ENCODE results near the gene CDH13. TPM values are rescaled to one million over a fixed set of nuclear protein-coding genes. Genes with fewer than 3 reads are reported as not detected.

Gene CDH13
- total RNA-seq, 1 donor: under 0.01 TPM

DNA sequence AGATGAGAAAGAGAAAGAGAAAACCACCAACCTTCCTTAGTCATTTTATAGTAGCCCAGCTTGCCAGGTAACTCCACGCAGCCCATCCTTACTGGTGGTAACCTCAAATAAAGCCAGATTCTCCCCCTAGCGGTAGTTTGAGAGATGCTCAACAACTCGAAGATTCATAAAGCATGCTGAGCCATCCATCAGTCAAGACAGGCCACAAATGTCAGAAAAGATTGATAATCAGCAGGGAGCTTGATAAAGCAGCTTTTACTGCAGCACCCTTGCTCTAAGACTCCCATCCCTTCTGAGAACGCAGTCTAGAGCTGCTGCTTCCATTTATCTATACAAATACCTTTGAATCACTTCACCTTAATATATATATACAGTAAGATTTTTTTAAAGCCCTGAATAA lies 729.5 kb downstream of the CDH13 start:
- DNase-seq (ENCODE audit: low read depth in 2 of 3, low spot score in 2 of 3): peak in 2 of 3 donors; percentile 20 to 37

GRCh38 chr16:83356986-83357385 lies 730.2 kb downstream of the CDH13 start:
- DNase-seq (ENCODE audit: low read depth in 2 of 3, low spot score in 2 of 3): no peak

DNA sequence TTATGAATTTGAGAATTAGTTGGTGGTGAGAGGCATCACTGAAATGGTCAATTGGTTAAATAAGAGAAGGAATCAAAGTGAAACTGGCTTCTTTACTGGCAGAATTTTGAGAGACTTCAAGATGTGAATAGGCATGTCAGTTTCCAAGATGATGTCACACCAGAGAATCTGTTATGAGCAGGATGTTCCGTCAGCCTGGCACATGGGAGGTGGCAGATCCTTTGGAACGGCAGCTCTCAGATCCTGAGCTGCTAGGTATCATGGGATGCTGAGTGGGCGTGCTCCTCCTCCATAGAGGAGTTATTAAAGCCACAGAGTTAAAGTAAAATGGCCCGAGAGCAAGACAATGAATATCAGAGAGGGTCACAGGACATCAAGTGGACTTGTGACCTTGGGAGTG lies 736.8 kb downstream of the CDH13 start:
- no peak for DNase-seq (ENCODE audit: low read depth in 2 of 3, low spot score in 2 of 3)

DNA sequence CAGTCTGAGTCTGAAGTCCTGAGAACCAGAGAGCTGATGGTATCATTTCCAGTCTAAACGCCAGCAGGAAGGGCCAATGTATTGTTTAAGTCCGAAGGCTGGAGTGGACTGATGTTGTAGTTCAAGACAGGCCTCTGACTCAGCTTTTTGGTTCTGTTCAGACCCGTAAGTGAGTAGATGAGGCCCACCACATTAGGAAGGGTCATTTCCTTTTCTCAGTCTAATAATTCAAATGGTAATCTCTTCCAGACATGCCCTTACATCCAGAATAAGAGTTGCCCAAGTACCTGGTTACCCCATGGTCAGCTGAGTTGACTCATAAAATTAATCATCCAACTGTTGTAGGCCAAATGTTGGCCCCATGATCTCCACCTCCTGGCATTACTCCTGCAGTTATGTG lies 738.4 kb downstream of the CDH13 start:
- DNase-seq (ENCODE audit: low read depth in 2 of 3, low spot score in 2 of 3): no peak

GRCh38 chr16:83366228-83366627 lies 739.5 kb downstream of the CDH13 start:
- DNase-seq (ENCODE audit: low read depth in 2 of 3, low spot score in 2 of 3): no peak

DNA sequence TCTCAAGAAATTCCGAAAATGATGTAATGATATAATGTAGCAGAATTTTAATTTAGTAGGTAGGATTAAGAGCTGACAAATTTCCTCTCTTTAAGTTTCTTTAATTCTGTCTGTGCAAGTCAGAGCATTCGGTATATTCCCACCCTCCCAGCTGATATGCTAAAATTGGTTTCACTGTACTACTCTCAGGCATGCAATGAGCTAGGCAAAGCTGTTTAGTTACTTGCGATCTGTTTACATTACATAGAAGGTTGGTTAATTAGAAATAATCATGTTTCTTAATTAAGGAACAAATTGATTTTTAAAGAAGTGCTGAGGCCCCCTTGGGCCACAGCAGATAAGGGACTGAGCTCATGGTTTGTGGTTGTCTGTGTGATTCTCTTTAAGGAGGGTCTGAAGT lies 748.2 kb downstream of the CDH13 start:
- DNase-seq (ENCODE audit: low read depth in 2 of 3, low spot score in 2 of 3): no peak

DNA sequence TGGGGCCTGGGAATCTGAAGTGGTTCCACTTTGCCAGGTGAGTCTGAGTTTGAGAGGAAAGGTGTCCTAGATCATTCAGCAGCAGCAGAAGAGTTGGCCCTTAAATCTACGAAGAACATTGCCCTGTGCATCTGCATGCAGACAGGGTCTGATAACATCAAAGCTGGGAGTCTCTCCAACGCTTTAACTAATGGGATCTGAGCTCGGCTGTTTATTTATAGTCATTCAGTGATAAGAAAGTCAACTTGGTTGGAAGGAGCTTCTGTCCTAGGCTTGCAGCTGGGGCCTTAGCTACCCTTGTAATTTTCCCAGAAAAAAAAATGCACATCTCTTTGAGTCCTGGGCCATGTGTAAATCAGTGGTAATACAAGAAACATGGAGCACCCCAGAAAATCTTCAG lies 763.0 kb downstream of the CDH13 start:
- no peak for DNase-seq (ENCODE audit: low read depth in 2 of 3, low spot score in 2 of 3)

DNA sequence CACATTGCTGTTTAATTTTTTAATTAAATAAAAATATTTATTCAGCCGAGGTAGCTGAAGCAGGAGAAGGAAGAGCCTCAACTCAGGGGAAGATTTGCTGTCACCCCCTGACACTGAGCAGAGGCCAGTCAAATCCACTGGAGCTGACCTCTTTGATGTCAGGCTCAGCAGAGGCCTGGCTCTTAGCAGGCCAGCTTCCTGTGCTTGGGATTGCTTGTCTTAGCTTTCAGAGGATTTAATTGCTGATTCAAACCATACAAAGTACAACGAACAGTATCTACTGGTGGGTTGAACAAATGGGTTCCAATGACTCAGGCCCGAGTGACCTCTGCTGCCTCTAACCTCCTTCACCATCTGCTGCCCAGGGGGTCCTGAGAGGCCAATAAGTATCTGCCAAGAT lies 764.0 kb downstream of the CDH13 start:
- no peak for DNase-seq (ENCODE audit: low read depth in 2 of 3, low spot score in 2 of 3)

DNA sequence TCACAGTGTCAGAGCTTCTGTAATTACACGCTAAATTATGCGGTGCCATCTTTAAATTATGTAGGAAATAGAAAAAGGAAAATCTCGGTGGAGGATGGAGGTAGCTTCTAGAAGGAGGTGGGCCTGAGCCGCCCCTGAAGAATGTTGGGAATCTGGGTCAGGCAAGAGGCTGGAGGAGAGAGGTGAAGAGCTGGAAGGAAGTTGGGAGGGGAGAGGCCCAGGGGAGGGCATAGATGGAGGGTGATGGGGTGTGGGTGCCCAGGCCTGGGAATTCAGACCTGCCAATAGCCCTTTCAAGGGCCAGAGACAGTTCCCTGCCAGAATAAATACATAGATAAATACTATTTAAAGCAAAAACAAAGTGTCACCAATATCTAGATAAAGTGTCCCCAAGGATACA lies 766.0 kb downstream of the CDH13 start:
- no peak for DNase-seq (ENCODE audit: low read depth in 2 of 3, low spot score in 2 of 3)

- no peak for DNase-seq (ENCODE audit: low read depth in 2 of 3, low spot score in 2 of 3)
Measured at GRCh38 chr16:83393196-83393981, 766.6 kb downstream of the CDH13 start.

GRCh38 chr16:83397601-83398291 lies 771.0 kb downstream of the CDH13 start:
- DNase-seq (ENCODE audit: low read depth in 2 of 3, low spot score in 2 of 3): no peak

DNA sequence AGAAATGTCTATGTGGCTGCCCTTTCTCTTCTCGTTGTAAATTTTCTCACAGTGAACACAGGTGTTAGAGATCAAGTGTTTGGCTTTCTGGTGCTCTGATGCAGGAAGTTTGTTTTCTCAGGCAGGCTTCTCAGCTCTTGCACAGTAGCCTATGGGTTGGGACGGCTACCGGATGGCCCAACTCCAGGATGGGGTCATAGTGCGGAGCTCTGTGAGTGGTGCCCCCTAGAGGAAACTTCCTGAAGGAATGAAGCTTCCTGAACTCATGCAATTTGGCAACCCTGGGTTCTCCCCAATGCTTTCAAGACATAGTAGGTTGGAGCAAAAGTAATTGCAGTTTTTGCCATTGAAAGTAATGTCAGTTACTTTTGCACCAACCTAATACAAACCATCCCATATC lies 773.5 kb downstream of the CDH13 start:
- no peak for DNase-seq (ENCODE audit: low read depth in 2 of 3, low spot score in 2 of 3)

DNA sequence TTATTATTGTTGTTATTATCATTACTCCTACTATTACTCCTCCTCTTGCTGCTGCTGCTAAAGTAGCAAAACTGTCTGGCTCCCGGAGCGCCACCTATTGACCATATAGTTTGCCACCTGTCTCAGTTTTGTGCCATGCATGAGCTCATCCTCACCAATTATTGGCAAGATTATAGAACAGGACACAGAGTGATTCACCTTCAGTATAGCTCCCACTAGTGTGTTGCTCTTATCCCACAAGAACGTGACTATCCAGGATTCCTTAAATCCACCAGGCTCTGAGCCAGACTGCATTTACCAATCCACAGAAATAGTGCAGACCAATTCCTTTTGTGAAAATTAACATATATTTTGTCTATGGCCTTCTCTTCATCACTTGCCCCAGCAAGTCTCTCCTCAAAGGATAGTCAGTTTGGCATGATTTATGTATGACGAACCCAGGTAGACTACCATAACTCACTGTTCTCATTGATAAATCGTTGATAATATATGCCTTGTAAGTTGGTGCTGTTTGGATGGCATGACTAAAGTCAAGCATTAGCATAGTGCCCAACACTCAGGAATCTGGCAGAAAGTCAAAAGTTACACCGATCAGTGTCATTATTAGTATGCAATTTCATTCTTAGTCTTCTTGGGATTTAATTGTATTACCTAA lies 775.5 kb downstream of the CDH13 start:
- no peak for DNase-seq (ENCODE audit: low read depth in 2 of 3, low spot score in 2 of 3)

- no peak for DNase-seq (ENCODE audit: low read depth in 2 of 3, low spot score in 2 of 3)
Measured at GRCh38 chr16:83402967-83403366, 776.2 kb downstream of the CDH13 start.

DNA sequence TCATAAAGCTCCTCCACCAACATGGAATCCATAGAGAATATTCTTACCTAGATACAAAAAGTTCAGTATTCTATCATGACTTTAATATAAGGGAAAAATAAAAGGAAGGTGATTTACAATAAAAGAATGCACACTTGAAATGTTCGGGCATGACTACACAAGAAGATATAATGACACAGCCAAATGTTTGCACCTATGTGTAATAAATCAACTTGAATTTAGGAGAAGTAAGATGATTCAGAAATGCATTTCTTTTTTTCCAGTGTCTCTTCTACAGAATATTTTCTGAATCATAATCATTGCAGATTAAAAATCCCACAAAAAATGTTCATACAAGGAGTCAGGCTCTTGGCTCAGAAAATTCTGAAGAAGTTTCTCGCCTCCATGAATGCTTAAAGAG lies 777.0 kb downstream of the CDH13 start:
- DNase-seq (ENCODE audit: low read depth in 2 of 3, low spot score in 2 of 3): no peak

GRCh38 chr16:83404261-83404660 lies 777.5 kb downstream of the CDH13 start:
- no peak for DNase-seq (ENCODE audit: low read depth in 2 of 3, low spot score in 2 of 3)

DNA sequence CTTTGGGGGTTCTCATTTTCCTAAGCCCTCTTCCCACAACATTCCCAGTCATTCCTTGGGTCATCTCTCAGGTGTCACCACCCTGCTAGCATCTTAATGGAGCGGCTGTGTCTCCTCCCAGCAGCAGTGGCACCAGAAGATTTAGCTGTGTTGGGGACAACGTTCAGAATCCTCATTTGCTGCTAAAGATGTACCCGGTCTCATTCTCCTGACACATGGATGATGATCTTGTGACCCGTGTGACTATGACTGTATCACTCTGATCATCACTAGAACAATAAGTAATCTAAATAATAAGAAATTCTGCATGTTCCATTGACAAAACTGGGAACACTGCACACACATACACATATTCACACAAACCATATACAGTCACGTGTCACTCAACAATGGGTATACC lies 781.2 kb downstream of the CDH13 start:
- no peak for DNase-seq (ENCODE audit: low read depth in 2 of 3, low spot score in 2 of 3)

DNA sequence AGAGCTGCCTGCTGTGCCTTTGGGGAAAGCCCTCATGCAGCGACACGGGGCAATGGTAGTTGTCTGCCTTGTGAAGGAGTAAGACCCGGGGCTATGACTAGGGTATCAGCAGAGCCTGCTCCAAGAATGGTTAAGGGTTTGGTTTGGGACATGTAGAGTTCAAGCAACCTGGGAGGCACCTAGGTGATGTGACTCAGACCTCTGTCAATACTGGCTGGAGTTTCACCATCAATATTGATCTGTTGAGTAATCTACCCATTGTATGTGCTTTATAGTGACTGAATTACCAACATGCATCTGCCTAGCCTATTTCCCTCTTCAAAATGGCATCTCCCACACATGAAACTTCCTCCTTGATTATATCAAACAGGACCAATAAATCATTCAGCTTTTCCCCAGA lies 782.6 kb downstream of the CDH13 start:
- no peak for DNase-seq (ENCODE audit: low read depth in 2 of 3, low spot score in 2 of 3)

GRCh38 chr16:83418565-83418964 lies 791.8 kb downstream of the CDH13 start:
- DNase-seq (ENCODE audit: low read depth in 2 of 3, low spot score in 2 of 3): no peak

DNA sequence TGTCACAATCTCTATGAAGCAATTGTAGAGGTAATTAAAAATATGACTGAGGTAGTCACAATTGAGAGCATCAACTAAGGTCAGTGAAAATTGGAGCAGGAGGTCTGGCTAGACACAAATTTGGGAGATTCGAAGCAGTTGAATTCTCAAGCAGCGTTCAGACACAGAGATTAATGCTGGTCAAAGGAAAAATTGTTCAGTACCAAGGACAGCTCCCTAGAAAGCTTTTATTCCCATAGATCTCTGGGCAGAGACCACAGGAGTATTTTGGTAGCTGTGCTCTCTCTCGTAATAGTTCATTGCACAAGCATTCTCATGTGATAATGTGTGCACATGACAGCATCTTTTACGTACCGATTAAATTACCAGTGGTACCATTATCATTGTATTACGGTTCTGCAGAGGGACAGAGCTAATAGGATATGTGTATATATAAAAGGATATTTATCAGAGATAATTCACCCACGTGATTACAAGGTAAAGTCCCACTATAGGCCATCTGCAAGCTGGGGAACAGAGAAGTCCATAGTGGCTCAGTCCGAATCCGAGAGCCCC lies 793.5 kb downstream of the CDH13 start:
- peak in 2 of 3 donors; percentile 0 to 30 for DNase-seq (ENCODE audit: low read depth in 2 of 3, low spot score in 2 of 3)

GRCh38 chr16:83433201-83433600 lies 806.4 kb downstream of the CDH13 start:
- DNase-seq (ENCODE audit: low read depth in 2 of 3, low spot score in 2 of 3): no peak

- DNase-seq (ENCODE audit: low read depth in 2 of 3, low spot score in 2 of 3): no peak
Measured at GRCh38 chr16:83437036-83437435, 810.3 kb downstream of the CDH13 start.

Data from hematopoietic multipotent progenitor cell (in vitro differentiated cells).